ENCODE measurements around the gene DPH6.

Gene DPH6

DNA sequence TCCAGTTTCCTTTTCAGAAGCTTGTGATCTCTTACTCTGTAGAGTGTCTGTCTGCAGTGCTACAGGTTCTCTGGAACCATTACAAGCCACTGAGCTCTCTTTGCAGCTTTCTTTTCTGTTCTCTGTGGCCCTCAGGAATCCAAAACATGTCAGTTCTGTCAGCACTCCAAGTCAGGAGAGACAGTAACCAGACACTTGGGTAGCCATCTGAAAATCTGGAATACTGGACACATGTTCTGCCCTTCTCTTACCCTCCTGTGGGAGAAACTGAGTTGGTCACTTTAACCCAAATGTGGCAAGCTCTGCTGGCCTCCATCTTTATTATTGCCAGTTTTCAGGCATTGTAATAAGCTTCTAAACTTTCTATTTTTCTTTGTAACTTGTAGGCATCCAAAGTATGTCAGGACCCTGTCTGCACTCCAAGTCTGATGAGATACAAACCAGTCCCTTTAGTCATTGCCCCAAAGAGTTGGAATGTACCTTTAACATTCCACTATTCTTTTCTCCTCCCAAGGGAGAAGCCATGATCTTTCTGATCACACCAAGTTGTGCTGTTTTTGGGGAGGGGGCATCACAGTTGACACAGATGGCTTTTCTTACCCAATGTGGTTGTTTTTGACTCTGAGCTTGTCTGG lies 183.7 kb downstream of the DPH6 start:
- no peak overlapping the region for H3K4me3 ChIP-seq (ENCODE audit: insufficient read depth, low read length, poor library complexity, severe bottlenecking)
- H3K9me2 ChIP-seq (replicated peaks; ENCODE audit: insufficient read depth, low read length), result no peaks in the 10 kb centered on the region
- no peaks in the 10 kb centered on the region for H3K79me2 ChIP-seq (ENCODE audit: insufficient read depth, low read length)
- no peak overlapping the region for H3K4me2 ChIP-seq (ENCODE audit: low read depth, low read length, poor library complexity, severe bottlenecking)
- no peak overlapping the region for H2AFZ ChIP-seq (ENCODE audit: low read depth, low read length, severe bottlenecking)
- no peaks in the 10 kb centered on the region for H3K9me3 ChIP-seq (ENCODE audit: insufficient read depth, low read length)
- no peaks in the 10 kb centered on the region for H3K27me3 ChIP-seq (ENCODE audit: low read length)
- no peaks in the 10 kb centered on the region for H3F3A ChIP-seq (ENCODE audit: insufficient read depth)
- H3K9ac ChIP-seq (ENCODE audit: low read length), result no peak overlapping the region
- no peak overlapping the region for H3K27ac ChIP-seq (ENCODE audit: low read depth, low read length)
- no peaks in the 10 kb centered on the region for H4K20me1 ChIP-seq (ENCODE audit: low read depth, low read length)
- no peak for TF ChIP-seq EZH2phosphoT487 (conservative IDR thresholded peaks at IDR 0.05; ENCODE audit: low read length)
- no peak for TF ChIP-seq CTCF (IDR thresholded peaks at IDR 0.05; ENCODE audit: insufficient read depth, low read length, poor library complexity, severe bottlenecking)
- no peaks in the 10 kb centered on the region for H3K36me3 ChIP-seq (ENCODE audit: low read length)

DNA sequence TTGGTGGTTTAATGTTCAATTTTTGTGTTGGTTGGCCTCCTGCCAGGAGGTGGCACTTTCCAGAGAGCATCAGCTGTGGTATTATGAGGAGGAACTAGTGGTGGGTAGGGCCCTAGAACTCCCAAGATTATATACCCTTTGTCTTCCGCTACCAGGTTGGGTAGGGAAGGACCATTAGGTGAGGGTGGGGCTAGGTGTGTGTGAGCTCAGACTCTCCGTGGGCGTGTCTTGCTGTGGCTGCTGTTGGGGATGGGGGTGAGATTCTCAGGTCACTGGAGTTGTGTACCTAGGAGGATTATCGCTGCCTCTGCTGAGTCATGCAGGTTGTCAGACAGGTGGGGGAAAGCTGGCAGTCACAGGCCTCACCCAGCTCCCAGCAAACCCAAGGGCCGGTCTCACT lies 187.1 kb downstream of the DPH6 start:
- TF ChIP-seq EZH2phosphoT487 (conservative IDR thresholded peaks at IDR 0.05; ENCODE audit: low read length), result no peak
- no peak for TF ChIP-seq CTCF (IDR thresholded peaks at IDR 0.05; ENCODE audit: insufficient read depth, low read length, poor library complexity, severe bottlenecking)
- H4K20me1 ChIP-seq (ENCODE audit: low read depth, low read length), result no peaks in the 10 kb centered on the region
- no peaks in the 10 kb centered on the region for H3F3A ChIP-seq (ENCODE audit: insufficient read depth)
- H3K4me2 ChIP-seq (ENCODE audit: low read depth, low read length, poor library complexity, severe bottlenecking), result no peak overlapping the region
- no peak overlapping the region for H3K4me3 ChIP-seq (ENCODE audit: insufficient read depth, low read length, poor library complexity, severe bottlenecking)
- H3K9ac ChIP-seq (ENCODE audit: low read length), result no peak overlapping the region
- H3K27me3 ChIP-seq (ENCODE audit: low read length), result no peaks in the 10 kb centered on the region
- no peaks in the 10 kb centered on the region for H3K79me2 ChIP-seq (ENCODE audit: insufficient read depth, low read length)
- H3K27ac ChIP-seq (ENCODE audit: low read depth, low read length), result no peak overlapping the region
- no peak overlapping the region for H2AFZ ChIP-seq (ENCODE audit: low read depth, low read length, severe bottlenecking)
- no peaks in the 10 kb centered on the region for H3K9me2 ChIP-seq (replicated peaks; ENCODE audit: insufficient read depth, low read length)
- no peaks in the 10 kb centered on the region for H3K36me3 ChIP-seq (ENCODE audit: low read length)
- H3K9me3 ChIP-seq (ENCODE audit: insufficient read depth, low read length), result no peaks in the 10 kb centered on the region

DNA sequence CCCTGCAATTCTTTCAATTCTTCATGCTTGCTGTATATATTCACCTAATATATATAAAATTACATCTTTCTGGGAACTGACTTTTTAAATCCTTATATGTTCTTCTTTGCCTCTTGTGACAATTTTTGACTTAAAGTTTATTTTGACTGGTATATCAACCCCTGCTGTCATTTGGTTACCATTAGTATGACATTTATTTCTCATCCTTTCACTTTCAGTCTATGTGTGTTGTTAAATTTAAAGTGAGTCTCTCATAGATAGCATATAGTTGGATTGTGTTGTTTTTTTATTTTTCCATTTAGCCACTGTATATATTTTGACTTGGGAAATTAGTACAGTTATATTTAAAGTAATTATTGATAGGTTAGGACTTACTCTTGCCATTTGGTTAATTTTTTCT lies 194.9 kb downstream of the DPH6 start:
- Histone ChIP-seq H3K27me3 (ENCODE audit: low read length) (no peaks in the 10 kb centered on the region), H2AFZ (ENCODE audit: low read depth, low read length, severe bottlenecking) (no peak overlapping the region), H3K4me2 (ENCODE audit: low read depth, low read length, poor library complexity, severe bottlenecking) (no peak overlapping the region), H3K4me3 (ENCODE audit: insufficient read depth, low read length, poor library complexity, severe bottlenecking) (no peak overlapping the region), H3K27ac (ENCODE audit: low read depth, low read length) (no peak overlapping the region), H3F3A (ENCODE audit: insufficient read depth) (no peaks in the 10 kb centered on the region), H4K20me1 (ENCODE audit: low read depth, low read length) (no peaks in the 10 kb centered on the region), H3K9me2 (replicated peaks; ENCODE audit: insufficient read depth, low read length) (no peaks in the 10 kb centered on the region), H3K36me3 (ENCODE audit: low read length) (no peaks in the 10 kb centered on the region), H3K9me3 (ENCODE audit: insufficient read depth, low read length) (no peaks in the 10 kb centered on the region), H3K9ac (ENCODE audit: low read length) (no peak overlapping the region), H3K79me2 (ENCODE audit: insufficient read depth, low read length) (no peaks in the 10 kb centered on the region)
- TF ChIP-seq EZH2phosphoT487 (conservative IDR thresholded peaks at IDR 0.05; ENCODE audit: low read length), result no peak
- no peak for TF ChIP-seq CTCF (IDR thresholded peaks at IDR 0.05; ENCODE audit: insufficient read depth, low read length, poor library complexity, severe bottlenecking)
